ENCODE measurements around the gene HTR6.

DNA sequence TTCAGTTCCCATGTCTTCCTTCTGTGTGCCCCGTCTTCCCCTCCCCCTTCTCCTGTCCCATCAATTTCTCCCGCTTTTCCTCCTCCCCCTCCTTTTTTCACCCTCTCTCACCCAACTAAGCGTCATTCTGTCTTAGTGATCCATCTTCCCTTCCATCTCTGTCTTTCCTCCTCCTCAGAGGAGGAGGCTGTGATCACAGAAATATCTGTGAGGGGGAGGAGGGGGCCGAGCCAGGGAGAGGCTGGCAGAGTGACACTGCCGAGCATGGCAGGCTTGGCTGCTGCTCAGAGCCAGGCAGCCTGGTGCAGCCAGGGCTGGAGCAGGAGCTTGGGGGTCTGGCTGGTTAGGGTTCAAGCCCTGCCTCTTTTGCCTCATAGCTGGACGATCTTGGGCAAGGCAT is 7.6 kb downstream of the HTR6 start:
- TF ChIP-seq, protein P1, sequence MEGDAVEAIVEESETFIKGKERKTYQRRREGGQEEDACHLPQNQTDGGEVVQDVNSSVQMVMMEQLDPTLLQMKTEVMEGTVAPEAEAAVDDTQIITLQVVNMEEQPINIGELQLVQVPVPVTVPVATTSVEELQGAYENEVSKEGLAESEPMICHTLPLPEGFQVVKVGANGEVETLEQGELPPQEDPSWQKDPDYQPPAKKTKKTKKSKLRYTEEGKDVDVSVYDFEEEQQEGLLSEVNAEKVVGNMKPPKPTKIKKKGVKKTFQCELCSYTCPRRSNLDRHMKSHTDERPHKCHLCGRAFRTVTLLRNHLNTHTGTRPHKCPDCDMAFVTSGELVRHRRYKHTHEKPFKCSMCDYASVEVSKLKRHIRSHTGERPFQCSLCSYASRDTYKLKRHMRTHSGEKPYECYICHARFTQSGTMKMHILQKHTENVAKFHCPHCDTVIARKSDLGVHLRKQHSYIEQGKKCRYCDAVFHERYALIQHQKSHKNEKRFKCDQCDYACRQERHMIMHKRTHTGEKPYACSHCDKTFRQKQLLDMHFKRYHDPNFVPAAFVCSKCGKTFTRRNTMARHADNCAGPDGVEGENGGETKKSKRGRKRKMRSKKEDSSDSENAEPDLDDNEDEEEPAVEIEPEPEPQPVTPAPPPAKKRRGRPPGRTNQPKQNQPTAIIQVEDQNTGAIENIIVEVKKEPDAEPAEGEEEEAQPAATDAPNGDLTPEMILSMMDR (IDR thresholded peaks at IDR 0.05) = no peak
- TF ChIP-seq SIN3A (IDR thresholded peaks at IDR 0.05; ENCODE audit: borderline replicate concordance, insufficient read depth, low read depth, low read length) = no peak
- TF ChIP-seq, protein P2, sequence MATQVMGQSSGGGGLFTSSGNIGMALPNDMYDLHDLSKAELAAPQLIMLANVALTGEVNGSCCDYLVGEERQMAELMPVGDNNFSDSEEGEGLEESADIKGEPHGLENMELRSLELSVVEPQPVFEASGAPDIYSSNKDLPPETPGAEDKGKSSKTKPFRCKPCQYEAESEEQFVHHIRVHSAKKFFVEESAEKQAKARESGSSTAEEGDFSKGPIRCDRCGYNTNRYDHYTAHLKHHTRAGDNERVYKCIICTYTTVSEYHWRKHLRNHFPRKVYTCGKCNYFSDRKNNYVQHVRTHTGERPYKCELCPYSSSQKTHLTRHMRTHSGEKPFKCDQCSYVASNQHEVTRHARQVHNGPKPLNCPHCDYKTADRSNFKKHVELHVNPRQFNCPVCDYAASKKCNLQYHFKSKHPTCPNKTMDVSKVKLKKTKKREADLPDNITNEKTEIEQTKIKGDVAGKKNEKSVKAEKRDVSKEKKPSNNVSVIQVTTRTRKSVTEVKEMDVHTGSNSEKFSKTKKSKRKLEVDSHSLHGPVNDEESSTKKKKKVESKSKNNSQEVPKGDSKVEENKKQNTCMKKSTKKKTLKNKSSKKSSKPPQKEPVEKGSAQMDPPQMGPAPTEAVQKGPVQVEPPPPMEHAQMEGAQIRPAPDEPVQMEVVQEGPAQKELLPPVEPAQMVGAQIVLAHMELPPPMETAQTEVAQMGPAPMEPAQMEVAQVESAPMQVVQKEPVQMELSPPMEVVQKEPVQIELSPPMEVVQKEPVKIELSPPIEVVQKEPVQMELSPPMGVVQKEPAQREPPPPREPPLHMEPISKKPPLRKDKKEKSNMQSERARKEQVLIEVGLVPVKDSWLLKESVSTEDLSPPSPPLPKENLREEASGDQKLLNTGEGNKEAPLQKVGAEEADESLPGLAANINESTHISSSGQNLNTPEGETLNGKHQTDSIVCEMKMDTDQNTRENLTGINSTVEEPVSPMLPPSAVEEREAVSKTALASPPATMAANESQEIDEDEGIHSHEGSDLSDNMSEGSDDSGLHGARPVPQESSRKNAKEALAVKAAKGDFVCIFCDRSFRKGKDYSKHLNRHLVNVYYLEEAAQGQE (IDR thresholded peaks at IDR 0.05; ENCODE audit: insufficient read depth in 1 of 2, low read depth in 2 of 2, low read length in 1 of 2) = no peak
- TF ChIP-seq POLR2AphosphoS5 (IDR thresholded peaks at IDR 0.05; ENCODE audit: low read depth, low read length) = no peak
- TF ChIP-seq TCF7L2 (IDR thresholded peaks at IDR 0.05; ENCODE audit: low read depth, low read length) = no peak

Data from Panc1 (cell line).